ENCODE measurements around the gene C1QTNF12.

C1QTNF12 gene

GRCh38 chr1:1226566-1227362 is 19.8 kb downstream of the C1QTNF12 start:
- DNase-seq, result no peak

- DNase-seq, result no peak
These were observed 20.6 kb downstream of the C1QTNF12 start for GRCh38 chr1:1225913-1226312.

GRCh38 chr1:1225238-1225845 is 21.2 kb downstream of the C1QTNF12 start:
- DNase-seq, result no peak

GRCh38 chr1:1223891-1224290 is 22.6 kb downstream of the C1QTNF12 start:
- DNase-seq, result no peak

GRCh38 chr1:1223321-1223720 is 23.2 kb downstream of the C1QTNF12 start:
- no peak for DNase-seq

- no peak for DNase-seq
These were observed 23.8 kb downstream of the C1QTNF12 start for GRCh38 chr1:1222575-1223225.

GRCh38 chr1:1221887-1222574 is 24.5 kb downstream of the C1QTNF12 start:
- DNase-seq, result no peak

- DNase-seq, result no peak
These were observed 26.3 kb downstream of the C1QTNF12 start for GRCh38 chr1:1220197-1220596.

- DNase-seq, result no peak
These were observed 27.2 kb downstream of the C1QTNF12 start for GRCh38 chr1:1219341-1219740.

GRCh38 chr1:1218524-1219200 is 27.9 kb downstream of the C1QTNF12 start:
- no peak for DNase-seq

- DNase-seq, result no peak
These were observed 28.6 kb downstream of the C1QTNF12 start for GRCh38 chr1:1217621-1218523.

GRCh38 chr1:1216770-1217620 is 29.5 kb downstream of the C1QTNF12 start:
- DNase-seq, result no peak

- DNase-seq, result no peak
These were observed 30.5 kb downstream of the C1QTNF12 start for GRCh38 chr1:1215881-1216605.

- no peak for DNase-seq
These were observed 31.3 kb downstream of the C1QTNF12 start for GRCh38 chr1:1215080-1215676.

- no peak for DNase-seq
These were observed 32.9 kb downstream of the C1QTNF12 start, which contains the start of gene TNFRSF4 for GRCh38 chr1:1213345-1214265. TNFRSF4 (minus strand) TSS chr1:1214153; CDS start chr1:1214127, 26 bp downstream.

- DNase-seq, result no peak
These were observed 33.7 kb downstream of the C1QTNF12 start for GRCh38 chr1:1212780-1213344.

GRCh38 chr1:1211541-1212441 is 34.7 kb downstream of the C1QTNF12 start:
- DNase-seq, result no peak
